HK-2 (cell line): ENCODE results near the gene AKAP7.

Experiments
- DNase-seq: peaks from one replicate; pipeline ENCODE4 v3.0.0-alpha.2; 2018; ENCODE audit not compliant: unreplicated experiment

Gene AKAP7

DNA sequence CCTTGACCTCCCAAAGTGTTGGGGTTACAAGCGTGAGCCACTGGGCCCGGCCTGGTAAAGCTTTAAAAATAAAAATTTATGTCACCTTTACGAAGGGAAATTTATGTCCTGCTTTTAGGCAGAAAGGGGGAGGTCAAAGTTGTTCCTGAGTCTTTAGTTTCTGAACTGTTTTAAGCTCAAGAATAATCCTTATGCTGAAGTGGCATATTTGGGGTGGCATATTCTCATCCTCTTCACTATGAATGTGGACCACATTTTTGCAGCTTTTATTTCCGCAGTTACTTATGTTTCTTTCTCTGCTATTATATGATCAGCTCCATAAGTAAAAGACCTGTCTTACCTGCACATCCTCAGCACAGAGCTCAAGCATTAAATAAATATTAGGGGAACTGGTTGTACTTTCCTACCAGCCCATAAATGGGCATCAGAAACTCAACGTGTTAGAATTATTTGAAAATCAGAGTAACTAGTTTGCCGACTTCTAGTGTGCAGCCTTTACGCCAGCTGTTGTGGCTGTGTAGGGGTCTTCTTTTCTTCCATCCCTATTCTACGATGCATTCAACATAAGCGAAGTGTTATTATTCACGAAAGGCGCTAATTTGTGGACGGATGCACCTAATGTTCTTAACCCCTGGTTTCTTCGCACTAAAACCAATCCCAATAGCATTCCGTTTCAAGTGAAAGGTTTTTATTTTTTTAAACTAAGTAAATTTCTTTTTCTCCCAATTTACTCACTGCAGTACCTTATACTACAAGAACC lies 867 bp upstream of the AKAP7 start:
- no peak for DNase-seq

DNA sequence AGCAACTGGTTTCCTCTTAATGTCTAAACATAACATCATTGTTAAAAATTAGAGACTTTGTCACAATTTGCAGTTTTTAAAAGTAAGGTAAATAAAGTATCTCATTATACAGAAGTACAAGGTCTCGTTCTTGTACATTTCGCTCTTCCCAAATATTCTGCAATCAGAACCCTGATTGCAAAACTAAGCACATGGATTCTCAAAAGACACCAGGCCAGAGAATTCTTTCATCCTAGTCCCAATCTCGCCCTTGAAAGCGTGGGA lies 355 bp upstream of the AKAP7 start:
- no peak for DNase-seq

DNA sequence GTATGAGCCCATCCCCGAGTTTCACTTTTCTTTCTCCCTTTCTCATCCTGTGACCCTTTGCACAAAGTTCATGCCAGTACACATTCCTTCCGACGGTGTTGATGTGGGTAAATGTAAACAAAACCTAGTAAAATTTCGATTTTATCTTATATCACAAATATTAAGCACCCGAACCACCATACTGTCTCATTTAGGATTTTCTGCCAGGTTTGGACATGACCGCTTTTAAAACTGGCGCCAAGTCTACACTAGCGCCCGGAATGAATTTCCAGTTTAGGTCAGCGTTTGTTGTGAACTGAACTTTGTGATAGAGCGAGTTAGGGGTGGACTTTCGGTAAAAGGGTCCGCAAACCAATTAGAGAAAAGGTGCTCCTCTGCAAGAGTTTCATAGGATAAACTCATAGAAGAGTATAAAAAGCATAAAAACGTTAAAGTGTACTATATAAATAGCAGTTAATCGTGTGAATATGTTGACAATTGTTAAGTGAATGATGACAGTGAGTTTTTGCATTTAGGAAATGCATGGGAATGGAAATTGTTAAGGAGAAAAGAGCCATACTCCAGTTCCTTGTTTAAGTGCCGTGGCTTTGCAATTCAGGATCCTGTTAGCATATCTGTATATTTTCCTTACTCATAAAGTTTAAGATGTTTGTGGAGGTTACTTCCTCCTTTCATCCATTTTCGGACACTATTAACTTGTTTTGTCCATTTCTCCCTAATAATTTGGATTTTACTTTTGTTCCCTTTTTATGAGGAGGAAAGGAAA lies 937 bp downstream of the AKAP7 start:
- no peak for DNase-seq

DNA sequence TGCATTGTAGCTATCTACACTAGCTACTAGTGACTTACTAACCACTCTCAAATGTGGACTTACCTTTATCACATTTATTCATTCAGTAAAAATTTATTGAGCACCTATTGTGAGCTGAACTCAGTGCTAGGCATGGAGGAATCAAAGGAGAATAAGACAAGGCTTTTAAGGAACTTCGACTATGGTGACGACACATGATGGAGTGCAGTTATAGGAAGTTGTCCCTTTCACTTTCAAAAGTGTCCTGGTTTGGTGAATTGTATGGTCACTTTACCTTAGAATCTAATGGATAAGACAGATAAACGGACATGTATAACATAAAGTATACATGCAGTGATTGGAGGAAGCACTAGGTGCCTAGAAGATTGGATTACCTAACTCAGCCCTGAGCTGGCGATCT lies 4.3 kb downstream of the AKAP7 start:
- no peak for DNase-seq

DNA sequence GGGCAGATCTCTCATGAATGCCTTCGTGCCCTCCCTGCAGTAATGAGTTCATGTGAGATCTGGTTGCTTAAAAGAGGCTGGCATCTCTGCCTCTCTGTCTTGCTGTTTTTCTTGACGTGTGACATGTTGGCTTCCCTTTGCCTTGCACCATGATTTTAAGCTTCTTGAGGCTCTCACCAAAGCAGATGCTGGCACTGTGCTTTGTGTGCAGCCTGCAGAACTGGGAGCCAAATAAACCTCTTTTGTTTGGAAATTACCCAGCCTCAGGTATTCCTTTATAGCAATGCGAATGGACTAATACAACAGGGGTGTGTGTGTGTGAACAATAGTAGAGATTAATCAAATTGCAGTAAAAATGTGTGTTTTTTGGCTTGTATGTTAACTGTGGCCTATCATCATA lies 8.1 kb downstream of the AKAP7 start:
- DNase-seq, result no peak

DNA sequence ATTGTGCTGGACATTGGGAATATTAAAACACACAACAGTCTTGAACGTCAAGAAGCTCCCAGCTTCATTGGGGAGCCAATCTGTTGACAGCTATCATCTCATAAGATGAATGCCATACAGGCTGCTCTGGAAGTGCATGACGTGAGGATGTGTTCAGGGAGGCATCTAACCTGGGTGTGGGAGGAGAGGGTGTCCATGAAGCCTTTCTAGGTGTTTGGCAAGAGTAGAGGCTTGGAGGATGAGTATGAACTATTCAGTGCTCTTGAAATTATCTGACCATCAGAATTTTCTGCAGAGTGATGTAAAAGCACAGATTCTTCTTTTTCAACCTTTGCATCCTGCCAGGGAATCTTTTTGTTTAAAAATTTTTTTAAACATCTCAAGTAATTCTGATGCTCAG lies 11.6 kb downstream of the AKAP7 start:
- no peak for DNase-seq

DNA sequence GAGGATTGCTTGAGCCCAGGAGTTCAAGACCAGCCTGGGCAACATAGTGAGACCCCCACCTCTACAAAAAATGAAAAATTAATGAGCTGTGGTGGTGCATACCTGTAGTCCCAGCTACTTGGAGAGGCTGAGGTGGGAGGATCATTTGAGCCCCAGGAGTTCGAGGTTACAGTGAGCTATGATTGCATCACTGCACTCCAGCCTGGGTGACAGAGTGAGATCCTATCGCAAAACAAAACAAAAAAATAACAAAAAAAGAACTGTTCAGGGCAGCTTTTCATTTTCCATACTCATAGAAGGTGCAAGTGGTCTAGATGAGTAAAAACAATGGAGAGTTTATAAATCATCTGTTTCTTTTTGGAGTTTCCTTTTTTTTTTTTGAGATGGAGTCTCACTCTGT lies 21.1 kb downstream of the AKAP7 start:
- DNase-seq, result no peak

DNA sequence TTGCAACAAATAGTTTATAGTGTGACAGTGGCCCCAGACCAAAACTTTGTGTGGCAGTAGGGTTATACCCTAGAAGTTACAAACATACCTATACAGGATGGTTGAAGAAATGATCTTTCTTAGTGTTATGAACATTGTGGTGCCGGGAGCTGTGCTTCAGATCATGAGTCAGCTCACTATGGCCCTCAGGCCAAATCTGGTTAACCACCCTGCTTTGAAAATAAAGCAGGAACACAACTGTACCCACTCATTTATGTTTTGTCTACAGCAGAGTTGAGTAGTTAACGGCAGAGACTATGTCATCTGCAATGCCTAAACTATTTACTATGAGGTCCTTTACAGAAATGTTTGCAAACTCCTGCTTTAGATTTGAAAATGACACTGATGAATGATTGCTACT lies 24.3 kb downstream of the AKAP7 start:
- DNase-seq, result no peak

DNA sequence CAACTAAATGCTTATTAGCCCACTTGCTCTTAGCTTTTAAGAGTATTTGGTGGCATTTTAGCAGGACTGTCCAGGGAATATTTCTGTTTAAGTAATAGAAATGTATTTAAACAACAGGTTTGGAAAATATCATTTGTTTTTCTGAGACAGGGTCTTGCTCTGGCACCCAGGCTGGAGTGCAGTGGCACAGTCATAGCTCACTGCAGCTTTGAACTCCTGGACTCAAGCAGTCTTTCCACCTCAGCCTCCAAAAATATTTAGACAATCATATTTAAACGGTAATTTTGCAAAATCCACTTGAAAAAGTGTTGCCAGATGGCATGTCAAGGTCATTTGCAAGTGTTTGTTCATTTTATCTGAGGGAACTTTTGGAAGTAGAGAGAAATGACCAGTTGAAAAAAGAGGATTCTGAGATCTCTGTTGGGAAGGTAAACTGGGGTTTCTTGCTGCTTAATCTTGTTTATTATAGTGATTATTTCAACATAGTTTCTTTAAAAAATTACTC lies 25.0 kb downstream of the AKAP7 start:
- DNase-seq, result no peak

DNA sequence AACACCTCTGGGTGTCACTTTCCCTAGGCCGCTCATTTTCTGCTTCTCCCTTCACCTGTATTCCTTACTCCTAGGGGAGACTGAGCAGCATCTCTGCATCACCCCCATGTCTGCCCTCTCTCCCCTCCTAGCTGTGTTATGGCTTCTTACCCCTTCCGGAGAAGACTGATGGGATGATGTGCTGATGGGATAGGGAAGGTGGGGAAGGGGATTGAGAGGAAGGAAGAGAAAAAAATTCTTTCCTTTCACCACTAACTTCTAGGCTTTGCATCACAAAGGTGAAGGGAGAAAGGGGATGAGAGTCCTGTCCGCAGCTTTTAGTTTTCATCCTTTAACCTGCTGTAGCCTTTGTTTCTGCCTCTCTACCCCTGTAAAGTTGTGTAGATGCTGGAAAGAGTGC lies 26.7 kb downstream of the AKAP7 start:
- no peak for DNase-seq

DNA sequence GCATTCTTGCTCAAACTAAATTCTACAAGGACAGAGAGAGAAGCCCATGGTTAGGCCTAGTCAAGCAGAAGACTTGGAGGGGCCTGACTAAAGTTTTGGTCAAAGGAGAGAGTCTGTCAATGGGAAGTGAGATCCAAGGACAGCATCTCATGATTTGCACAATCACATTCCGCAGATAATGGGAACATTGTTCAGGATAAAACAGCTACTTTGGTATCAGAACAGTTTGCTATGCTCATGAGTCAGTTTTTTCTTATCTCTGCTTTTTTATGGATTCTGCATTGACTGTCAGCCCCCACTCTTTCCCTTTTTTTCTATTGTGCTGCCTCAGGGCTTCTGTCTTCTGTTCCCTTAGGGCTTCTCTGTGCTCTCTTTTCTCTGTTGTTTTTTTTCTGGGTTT lies 28.6 kb downstream of the AKAP7 start:
- DNase-seq, result no peak

DNA sequence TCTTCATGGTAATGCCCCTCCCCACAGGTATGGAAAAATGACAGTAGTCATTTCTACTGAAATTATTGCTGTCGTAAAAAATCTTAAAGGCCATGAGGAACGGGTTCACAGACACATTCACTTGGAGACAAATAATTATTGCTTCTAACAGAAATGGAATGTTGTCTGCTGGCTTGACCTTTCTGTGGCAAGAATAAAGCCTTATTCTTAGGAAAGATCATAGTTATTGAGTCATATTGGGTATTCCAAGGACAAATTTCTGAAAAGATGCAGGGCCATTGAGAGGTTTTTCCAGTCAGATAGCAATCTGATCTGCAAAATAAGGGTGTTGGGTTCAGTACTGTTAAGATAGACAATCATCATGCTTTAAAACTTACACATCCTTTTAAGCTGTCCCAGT lies 29.2 kb downstream of the AKAP7 start:
- DNase-seq, result no peak

DNA sequence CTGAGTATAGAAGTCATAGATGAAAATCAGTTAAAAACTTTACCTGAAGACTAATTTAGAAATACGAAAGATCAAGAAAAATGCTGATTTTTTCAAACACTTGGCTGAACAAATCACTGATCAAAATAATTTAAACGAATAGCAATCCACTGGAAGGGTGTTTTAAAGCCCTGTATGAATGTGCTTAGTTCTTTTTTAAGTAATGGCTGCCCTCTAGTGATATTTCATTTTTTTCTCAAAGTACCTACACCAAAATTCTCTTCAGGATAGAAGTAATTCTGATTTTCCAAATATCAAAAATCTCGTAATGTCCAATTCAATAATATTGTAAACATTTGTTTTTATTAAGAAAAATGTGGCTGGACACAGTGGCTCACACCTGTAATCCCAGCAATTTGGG lies 32.5 kb downstream of the AKAP7 start:
- DNase-seq, result no peak

DNA sequence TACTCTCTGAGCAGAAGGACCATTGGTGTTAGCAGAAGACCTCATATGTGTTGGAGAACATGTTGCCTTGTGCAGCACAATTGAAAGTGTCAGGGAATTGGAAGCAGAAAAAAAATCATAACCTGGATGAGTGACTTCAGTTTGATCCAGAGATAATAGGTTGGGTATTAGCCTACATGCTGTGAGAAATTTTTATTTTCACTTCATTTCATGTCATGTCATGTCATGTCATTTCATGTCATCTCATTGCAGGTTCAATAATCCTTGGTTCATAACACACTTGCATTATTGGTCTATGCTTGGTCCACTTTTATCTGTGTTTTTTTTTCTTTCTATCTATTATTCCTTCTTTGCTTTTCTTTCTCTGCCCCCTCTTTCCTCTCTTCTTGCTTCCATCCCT lies 34.3 kb downstream of the AKAP7 start:
- no peak for DNase-seq

DNA sequence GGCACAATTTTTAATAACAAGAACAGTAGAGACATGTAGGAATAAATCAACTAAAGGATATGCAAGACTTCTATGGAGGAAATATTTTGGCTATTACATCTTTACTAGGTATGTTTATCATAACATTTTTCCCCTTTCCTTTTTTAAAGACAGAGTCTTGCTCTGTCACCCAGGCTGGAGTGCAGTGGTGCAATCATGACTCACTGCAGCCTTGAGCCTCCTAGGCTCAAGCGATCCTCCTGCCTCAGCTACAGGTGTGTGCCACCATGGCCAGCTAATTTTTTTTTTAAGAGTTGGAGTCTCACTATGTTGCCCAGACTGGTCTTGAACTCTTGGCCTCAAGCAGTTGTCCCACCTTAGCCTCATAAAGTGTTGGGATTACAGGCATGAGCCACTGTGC lies 37.0 kb downstream of the AKAP7 start:
- no peak for DNase-seq

DNA sequence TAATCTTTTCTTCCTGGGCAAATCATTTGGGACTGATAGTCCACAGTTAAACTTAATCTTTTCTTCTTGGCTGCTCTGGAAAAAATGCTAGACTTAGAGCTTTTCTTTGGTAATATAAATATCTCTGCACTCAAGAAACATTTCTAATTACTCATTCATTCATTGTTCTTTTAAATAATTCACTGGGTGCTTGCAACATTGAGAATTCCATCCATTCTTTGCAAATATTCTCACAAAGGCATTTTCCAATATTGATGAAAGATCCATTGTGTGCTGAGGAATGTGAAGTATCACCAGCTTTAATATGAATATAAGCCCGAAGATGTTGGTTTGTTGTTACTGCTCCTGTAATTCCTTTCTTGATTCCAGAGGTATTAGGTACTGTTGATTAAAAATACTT lies 38.4 kb downstream of the AKAP7 start:
- no peak for DNase-seq

DNA sequence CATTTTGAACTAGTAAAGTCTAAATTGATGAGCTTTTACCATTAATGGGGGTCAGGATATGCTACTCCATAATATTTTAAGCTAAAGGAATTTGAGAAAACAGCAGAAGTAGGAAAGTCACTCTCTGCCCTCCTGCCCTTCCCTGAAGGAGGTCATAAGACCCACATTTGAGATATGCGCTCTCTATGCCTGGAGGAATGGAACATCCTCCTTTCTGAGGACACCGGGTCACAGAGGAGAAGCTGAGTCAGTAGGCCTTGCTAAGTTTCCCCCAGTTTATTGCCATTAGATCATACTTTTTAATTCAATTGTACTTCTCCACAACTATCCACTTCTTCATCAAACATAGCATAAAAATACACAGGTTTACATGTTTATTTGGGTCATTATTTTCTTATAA lies 40.3 kb downstream of the AKAP7 start:
- no peak for DNase-seq

DNA sequence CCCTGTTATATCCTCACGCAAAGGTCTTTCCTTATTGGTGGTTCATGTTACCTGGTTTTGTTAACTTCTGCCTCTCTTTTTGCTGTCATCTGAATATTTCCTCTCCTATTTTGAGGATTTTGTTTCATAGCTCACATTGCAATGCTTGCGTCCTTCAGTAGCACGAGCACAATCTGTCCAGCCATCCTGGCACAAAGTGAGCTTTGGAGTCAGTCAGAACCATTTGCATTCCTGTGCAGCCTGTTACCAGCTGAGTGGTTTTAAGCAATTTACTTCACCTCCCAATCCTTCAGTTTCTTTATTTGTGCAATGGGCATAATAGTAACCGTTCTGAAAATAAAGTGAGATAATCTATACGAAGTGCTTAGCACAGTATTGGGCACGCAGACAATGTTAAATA lies 42.7 kb downstream of the AKAP7 start:
- DNase-seq, result no peak

DNA sequence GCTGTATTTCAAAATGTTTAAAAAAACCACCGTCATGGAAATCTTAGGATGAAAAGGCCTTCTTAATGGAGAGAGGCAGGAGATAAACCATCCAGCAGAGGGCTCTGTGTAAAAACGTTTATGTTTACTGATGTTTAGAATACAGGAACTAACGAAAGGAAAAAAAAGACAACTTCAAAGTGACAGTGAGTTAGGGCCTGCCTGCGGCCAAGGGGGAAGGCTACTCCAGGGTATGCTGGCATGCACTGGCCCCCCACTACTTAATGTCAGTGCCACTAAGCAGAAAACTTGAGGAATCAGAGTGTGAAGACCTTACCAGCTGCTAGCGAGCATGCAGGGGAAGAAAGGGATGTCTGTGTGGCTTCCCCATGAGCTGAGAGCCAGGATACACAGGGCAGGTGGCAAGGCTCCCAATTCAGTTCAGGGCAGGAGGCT lies 47.7 kb downstream of the AKAP7 start:
- DNase-seq, result no peak

DNA sequence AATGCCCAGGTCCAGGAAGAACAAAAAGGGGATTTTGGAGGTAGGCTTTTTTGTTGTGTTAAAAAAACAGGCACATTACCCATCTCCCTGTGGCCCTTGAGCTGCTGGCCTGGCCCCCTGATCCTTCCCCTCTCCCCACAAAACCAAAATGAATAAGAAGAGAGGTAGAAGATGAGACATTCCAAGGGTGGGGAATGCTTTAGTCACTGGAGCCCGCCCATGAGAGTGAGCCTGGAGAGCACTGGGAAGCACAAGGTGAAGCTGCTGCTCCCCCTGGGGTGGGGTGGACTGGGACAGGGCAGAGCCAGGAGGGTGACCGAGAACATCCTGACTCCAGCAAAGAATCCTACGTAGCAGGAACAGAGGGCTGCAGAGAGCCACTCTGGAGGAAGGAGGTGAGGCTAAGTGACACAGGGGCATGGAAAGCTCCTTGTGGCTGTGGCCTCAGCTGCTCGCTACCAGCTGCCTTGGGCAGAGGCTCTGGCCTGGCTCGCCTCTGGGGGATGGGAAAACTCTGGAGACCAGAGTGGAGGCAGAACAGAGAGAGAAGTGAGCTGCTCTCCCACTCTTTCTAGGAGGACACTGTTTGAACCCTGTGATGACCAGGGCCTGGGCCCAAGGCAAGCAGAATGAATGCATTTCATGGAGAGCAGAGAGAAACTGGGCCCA lies 48.3 kb downstream of the AKAP7 start:
- no peak for DNase-seq

DNA sequence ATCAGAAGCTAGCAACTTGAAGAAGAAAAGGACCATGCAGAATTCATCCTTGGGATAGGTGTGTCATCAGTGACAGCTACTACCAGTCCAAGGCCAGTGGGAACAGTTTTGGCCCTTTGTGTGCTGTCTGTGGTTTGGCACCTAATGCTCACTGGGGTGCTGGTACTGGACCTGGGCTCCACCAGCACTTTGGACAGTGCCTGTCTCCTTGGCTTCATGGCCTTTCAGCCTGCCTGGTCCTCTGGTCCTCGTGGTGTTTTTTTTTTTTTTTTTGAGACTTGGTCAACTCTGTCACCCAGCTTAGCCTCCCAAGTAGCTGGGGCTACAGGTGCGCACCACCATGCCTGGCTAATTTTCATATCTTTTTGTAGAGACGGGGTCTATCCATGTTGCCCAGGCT lies 56.3 kb downstream of the AKAP7 start:
- DNase-seq, result no peak

DNA sequence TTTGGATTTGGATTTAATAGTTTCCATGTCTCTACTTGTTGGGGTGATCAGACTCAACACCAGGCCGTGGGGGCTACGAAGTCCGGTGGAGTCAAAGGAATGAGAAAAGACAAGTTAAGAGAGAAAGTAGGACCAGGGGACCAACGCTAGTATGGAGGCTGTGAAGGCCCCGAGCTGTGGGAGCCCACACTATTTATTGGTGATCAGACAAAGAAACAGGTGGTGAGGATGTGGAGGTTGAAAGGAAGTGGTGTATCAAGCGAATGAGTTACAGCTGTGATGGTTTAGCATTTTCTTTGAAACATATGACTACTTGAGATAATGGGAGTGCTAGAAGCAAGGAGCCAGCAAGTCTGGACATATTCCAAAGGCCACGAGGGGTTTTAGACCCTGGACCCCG lies 62.4 kb downstream of the AKAP7 start:
- DNase-seq, result no peak
